Measurements from ENCODE around the gene LCN10.

The LCN10 gene

DNA sequence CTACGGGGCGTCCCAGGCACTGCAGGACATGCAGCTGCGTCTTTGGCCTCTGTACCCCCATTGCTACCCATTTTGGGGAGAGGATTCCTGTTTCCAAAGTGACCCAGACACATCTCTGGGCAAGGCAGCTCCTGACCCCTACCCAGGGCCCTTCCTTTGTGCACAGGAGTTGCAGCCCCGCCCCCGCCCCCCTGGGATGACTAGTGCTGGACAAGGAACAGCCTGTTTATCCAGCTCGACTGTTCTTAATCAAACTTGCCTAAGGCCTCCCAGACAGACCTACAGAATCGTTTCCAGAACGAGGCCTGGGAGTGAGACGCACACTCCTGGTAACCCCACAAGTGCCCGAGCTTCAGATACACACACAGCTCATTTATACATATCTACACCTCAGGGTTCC lies 17.1 kb downstream of the LCN10 start:
- DNase-seq (ENCODE audit: insufficient read length, low spot score), result no peak
- no peak for FAIRE-seq
- TF ChIP-seq, protein P1, sequence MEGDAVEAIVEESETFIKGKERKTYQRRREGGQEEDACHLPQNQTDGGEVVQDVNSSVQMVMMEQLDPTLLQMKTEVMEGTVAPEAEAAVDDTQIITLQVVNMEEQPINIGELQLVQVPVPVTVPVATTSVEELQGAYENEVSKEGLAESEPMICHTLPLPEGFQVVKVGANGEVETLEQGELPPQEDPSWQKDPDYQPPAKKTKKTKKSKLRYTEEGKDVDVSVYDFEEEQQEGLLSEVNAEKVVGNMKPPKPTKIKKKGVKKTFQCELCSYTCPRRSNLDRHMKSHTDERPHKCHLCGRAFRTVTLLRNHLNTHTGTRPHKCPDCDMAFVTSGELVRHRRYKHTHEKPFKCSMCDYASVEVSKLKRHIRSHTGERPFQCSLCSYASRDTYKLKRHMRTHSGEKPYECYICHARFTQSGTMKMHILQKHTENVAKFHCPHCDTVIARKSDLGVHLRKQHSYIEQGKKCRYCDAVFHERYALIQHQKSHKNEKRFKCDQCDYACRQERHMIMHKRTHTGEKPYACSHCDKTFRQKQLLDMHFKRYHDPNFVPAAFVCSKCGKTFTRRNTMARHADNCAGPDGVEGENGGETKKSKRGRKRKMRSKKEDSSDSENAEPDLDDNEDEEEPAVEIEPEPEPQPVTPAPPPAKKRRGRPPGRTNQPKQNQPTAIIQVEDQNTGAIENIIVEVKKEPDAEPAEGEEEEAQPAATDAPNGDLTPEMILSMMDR (IDR thresholded peaks at IDR 0.05; ENCODE audit: insufficient read depth, missing control alignments), result no peak

DNA sequence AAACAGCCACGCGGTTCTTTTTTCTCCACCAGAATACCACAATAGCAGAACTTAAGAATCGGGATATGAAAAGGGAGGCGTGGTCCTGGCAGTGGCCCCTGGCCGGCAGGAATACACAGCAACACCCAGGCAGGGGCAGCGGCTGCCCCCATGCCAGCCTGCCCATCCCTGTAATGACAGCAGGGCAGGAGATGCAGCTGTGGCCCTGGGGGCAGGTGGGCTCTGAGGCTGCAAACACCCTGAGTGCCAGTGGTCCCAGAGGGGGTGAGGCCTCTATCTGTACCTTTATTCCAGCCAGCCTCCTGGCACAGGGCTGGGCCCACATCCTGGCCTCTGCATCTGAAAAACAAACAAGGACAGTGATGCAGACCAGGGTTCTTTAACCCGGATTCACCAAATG lies 18.0 kb downstream of the LCN10 start:
- DNase-seq (ENCODE audit: insufficient read length, low spot score), result no peak
- no peak for FAIRE-seq
- TF ChIP-seq, protein P1 (IDR thresholded peaks at IDR 0.05; ENCODE audit: insufficient read depth, missing control alignments), result no peak

- TF ChIP-seq, protein P1 (IDR thresholded peaks at IDR 0.05; ENCODE audit: insufficient read depth, missing control alignments), result no peak
- no peak for DNase-seq (ENCODE audit: insufficient read length, low spot score)
- no peak for FAIRE-seq
Measured at GRCh38 chr9:136723989-136724388, 18.8 kb downstream of the LCN10 start.

DNA sequence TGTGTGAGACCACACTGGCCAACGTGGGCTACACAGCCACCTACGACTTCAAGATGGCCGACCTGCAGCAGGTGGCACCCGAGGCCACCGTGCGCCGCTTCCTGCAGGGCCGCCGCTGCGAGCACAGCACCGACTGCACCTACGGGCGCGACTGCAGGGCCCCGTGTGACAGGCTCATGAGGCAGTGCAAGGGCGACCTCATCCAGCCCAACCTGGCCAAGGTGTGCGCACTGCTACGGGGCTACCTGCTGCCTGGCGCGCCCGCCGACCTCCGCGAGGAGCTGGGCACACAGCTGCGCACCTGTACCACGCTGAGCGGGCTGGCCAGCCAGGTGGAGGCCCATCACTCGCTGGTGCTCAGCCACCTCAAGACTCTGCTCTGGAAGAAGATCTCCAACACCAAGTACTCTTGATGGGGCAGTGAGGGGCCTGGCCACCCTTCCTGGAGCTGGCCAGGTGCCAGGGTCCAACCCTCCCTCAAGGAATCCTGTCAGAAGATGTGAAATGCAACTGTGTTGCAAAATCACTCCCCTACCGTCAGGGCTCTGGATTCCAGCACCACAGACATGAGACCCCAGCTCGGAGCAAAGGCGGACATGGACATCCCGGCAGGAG lies 19.3 kb downstream of the LCN10 start:
- DNase-seq (ENCODE audit: insufficient read length, low spot score) (no peak), FAIRE-seq (no peak)
- TF ChIP-seq, protein P1 (IDR thresholded peaks at IDR 0.05; ENCODE audit: insufficient read depth, missing control alignments), result no peak

DNA sequence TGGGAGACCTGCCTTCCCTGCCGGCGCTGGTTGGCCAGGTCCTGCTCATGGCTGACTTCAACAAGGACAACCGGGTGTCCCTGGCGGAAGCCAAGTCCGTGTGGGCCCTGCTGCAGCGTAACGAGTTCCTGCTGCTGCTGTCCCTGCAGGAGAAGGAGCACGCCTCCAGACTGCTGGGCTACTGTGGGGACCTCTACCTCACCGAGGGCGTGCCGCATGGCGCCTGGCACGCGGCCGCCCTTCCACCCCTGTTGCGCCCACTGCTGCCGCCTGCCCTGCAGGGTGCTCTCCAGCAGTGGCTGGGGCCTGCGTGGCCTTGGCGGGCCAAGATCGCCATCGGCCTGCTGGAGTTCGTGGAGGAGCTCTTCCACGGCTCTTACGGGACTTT lies 19.8 kb downstream of the LCN10 start:
- no peak for DNase-seq (ENCODE audit: insufficient read length, low spot score)
- TF ChIP-seq, protein P1 (IDR thresholded peaks at IDR 0.05; ENCODE audit: insufficient read depth, missing control alignments), result no peak
- FAIRE-seq, result no peak

GRCh38 chr9:136722093-136722968 lies 20.4 kb downstream of the LCN10 start:
- no peak for FAIRE-seq
- TF ChIP-seq, protein P1 (IDR thresholded peaks at IDR 0.05; ENCODE audit: insufficient read depth, missing control alignments), result no peak
- DNase-seq (ENCODE audit: insufficient read length, low spot score), result no peak

All from D721Med (cell line).